Liver (tissue), 9 donors: ENCODE results near the gene TSPAN15. TPM values are rescaled to one million over a fixed set of nuclear protein-coding genes. Genes with fewer than 3 reads are reported as not detected.

Experiments
- DNase-seq: peaks from one replicate; pipeline ENCODE4 v3.0.0-alpha.2; 2017; ENCODE audit warnings: low spot score
- H3K27ac ChIP-seq, 2 donors: one replicate each; pipeline ENCODE4 v1.7.0; 2013; ENCODE audit warnings: inconsistent platforms in 2 of 2, low read length in 2 of 2, control low read depth in 1 of 2, low read depth in 1 of 2, mild to moderate bottlenecking in 1 of 2
- H3K27me3 ChIP-seq, 4 donors: one replicate each; pipeline versions ENCODE4 v1.6.1 to v1.7.0; 2013; ENCODE audit warnings: low read length in 3 of 4, inconsistent platforms in 1 of 4, mild to moderate bottlenecking in 1 of 4, moderate library complexity in 1 of 4; ENCODE audit not compliant: control insufficient read depth in 4 of 4, insufficient read depth in 4 of 4
- H3K36me3 ChIP-seq, 4 donors: one replicate each; pipeline versions ENCODE4 v1.6.1 to v1.7.0; 2013; ENCODE audit warnings: low read length in 3 of 4, mild to moderate bottlenecking in 3 of 4, low read depth in 1 of 4, moderate library complexity in 1 of 4; ENCODE audit not compliant: control insufficient read depth in 4 of 4, insufficient read depth in 3 of 4
- H3K4me1 ChIP-seq, 4 donors: one replicate each; pipeline versions ENCODE4 v1.6.1 to v1.7.0; 2013; ENCODE audit warnings: low read length in 3 of 4, mild to moderate bottlenecking in 3 of 4, moderate library complexity in 1 of 4; ENCODE audit not compliant: control insufficient read depth in 4 of 4, insufficient read depth in 4 of 4
- H3K4me3 ChIP-seq, 3 donors: one replicate each; pipeline versions ENCODE4 v1.6.1 to v1.7.0; 2013; ENCODE audit warnings: low read length in 3 of 3, control low read depth in 1 of 3, low read depth in 1 of 3, mild to moderate bottlenecking in 1 of 3
- H3K9ac ChIP-seq, 2 donors: one replicate each; pipeline ENCODE4 v1.7.0; 2013; ENCODE audit warnings: low read length in 2 of 2, mild to moderate bottlenecking in 2 of 2, moderate library complexity in 2 of 2, control low read depth in 1 of 2, low read depth in 1 of 2
- H3K9me3 ChIP-seq, 4 donors: one replicate each; pipeline versions ENCODE4 v1.6.1 to v1.7.0; 2013; ENCODE audit warnings: low read length in 3 of 4; ENCODE audit not compliant: control insufficient read depth in 4 of 4
- ATF3 ChIP-seq: IDR thresholded peaks from 2 replicates; pipeline ENCODE4 v1.6.1; 2016; ENCODE audit warnings: antibody characterized with exemption
- CTCF ChIP-seq: fragments of 150-350 bp; IDR thresholded peaks from 2 replicates; pipeline ENCODE4 v1.5.1; 2017; ENCODE audit warnings: improper control_type of control experiment, low read depth, low read length; ENCODE audit not compliant: missing input control
- EGR1 ChIP-seq, 2 donors: IDR thresholded peaks; 2 replicates each; pipeline ENCODE4 v1.6.1; 2016 to 2018; ENCODE audit warnings: antibody characterized with exemption in 2 of 2, low read depth in 2 of 2
- FOXA2 ChIP-seq: IDR thresholded peaks from 2 replicates; pipeline ENCODE4 v1.6.1; 2016; ENCODE audit warnings: antibody characterized with exemption
- GABPA ChIP-seq, 2 donors: IDR thresholded peaks in 1 of 2; conservative IDR thresholded peaks in 1 of 2; 2 replicates each; pipeline ENCODE4 v1.6.1; 2016; ENCODE audit warnings: antibody characterized with exemption in 2 of 2, mild to moderate bottlenecking in 1 of 2, moderate library complexity in 1 of 2
- HNF4A ChIP-seq, 2 donors: conservative IDR thresholded peaks; 2 replicates each; pipeline ENCODE4 v1.6.1; 2016; ENCODE audit warnings: antibody characterized with exemption in 2 of 2, mild to moderate bottlenecking in 2 of 2
- HNF4G ChIP-seq: IDR thresholded peaks from 2 replicates; pipeline ENCODE4 v1.6.1; 2016; ENCODE audit warnings: antibody characterized with exemption
- JUND ChIP-seq, 2 donors: IDR thresholded peaks; 2 replicates each; pipeline ENCODE4 v1.6.1; 2016; ENCODE audit warnings: antibody characterized with exemption in 2 of 2
- MAX ChIP-seq: IDR thresholded peaks from 2 replicates; pipeline ENCODE4 v1.6.1; 2016; ENCODE audit warnings: antibody characterized with exemption
- NR2F2 ChIP-seq: IDR thresholded peaks from 2 replicates; pipeline ENCODE4 v1.6.1; 2016; ENCODE audit warnings: antibody characterized with exemption
- RAD21 ChIP-seq, 2 donors: IDR thresholded peaks; 2 replicates each; pipeline ENCODE4 v1.6.1; 2016; ENCODE audit warnings: antibody characterized with exemption in 2 of 2, mild to moderate bottlenecking in 2 of 2
- RXRA ChIP-seq, 2 donors: IDR thresholded peaks; 2 replicates each; pipeline ENCODE4 v1.6.1; 2017 to 2018; ENCODE audit warnings: antibody characterized with exemption in 2 of 2, mild to moderate bottlenecking in 1 of 2
- SP1 ChIP-seq: IDR thresholded peaks from 2 replicates; pipeline ENCODE4 v1.6.1; 2018; ENCODE audit warnings: antibody characterized with exemption, mild to moderate bottlenecking
- TAF1 ChIP-seq: conservative IDR thresholded peaks from 2 replicates; pipeline ENCODE4 v1.6.1; 2016; ENCODE audit warnings: antibody characterized with exemption, mild to moderate bottlenecking
- YY1 ChIP-seq: IDR thresholded peaks from 2 replicates; pipeline ENCODE4 v1.6.1; 2016; ENCODE audit warnings: antibody characterized with exemption, mild to moderate bottlenecking
- ZBTB33 ChIP-seq: IDR thresholded peaks from 2 replicates; pipeline ENCODE4 v1.6.1; 2016; ENCODE audit warnings: antibody characterized with exemption
- WGBS: extraction: QIAGEN DNeasy Blood & Tissue Kit; methylation state at CpG from one replicate; pipeline ENCODE4 v1.1.7; 2013; 5-methylcytosine and 5-hydroxymethylcytosine counted together
- polyA plus RNA-seq, 2 donors: library from polyadenylated mRNA; stranded (reverse) in 1 of 2; unstranded in 1 of 2; fragments of 200-250 nt in 1 of 2; fragments of >200 nt in 1 of 2; fragmentation: Nextera tagmentation in 1 of 2; extraction: Ambion mirVana in 1 of 2; gene quantifications; one replicate each; pipeline versions ENCODE4 v1.2.1 to v1.2.3, GENCODE V29; 2013 to 2015
- total RNA-seq, 2 donors: library from RNA; depleted of rRNA; stranded (reverse); fragments of >200 nt; gene quantifications; one replicate each; pipeline ENCODE4 v1.2.3, GENCODE V29; 2014
- donor health status: healthy.
- donor health status: healthy.
- donor health status: healthy.
- donor health status: healthy.
- donor health status: healthy.

Gene TSPAN15
- total and polyA plus RNA-seq, 4 donors = 2.0 to 4.3 (median 3.3) TPM

- H3K9ac ChIP-seq = no peak overlapping the region
- peak overlapping the region; percentile 65 to 70 for H3K27ac ChIP-seq
- WGBS = 54% methylated on average over 1 of the region's 1 CpG
- TF ChIP-seq RXRA (IDR thresholded peaks at IDR 0.05) = no peak
- no peak for TF ChIP-seq ZBTB33
- TF ChIP-seq FOXA2 = no peak
- TF ChIP-seq HNF4G = no peak
- TF ChIP-seq JUND (IDR thresholded peaks at IDR 0.05) = no peak
- no peak for TF ChIP-seq NR2F2
- no peak for TF ChIP-seq RAD21 (IDR thresholded peaks at IDR 0.05)
- TF ChIP-seq EGR1 (IDR thresholded peaks at IDR 0.05; ENCODE audit: low read depth in 2 of 2) = no peak
- no peak for TF ChIP-seq SP1
- no peak for TF ChIP-seq TAF1
- no peak for TF ChIP-seq CTCF
- TF ChIP-seq ATF3 = no peak
- no peak for TF ChIP-seq HNF4A (conservative IDR thresholded peaks at IDR 0.05)
- TF ChIP-seq MAX = no peak
- no peak for TF ChIP-seq YY1
- no peak overlapping the region for H3K4me3 ChIP-seq
- H3K36me3 ChIP-seq = no peaks in the 10 kb centered on the region
- peaks cover 0 to 7% (median under 1%) of the 10 kb centered on the region in 4 donors for H3K4me1 ChIP-seq
- H3K27me3 ChIP-seq = no peaks in the 10 kb centered on the region
- no peak for DNase-seq
- H3K9me3 ChIP-seq = no peaks in the 10 kb centered on the region
These were observed 28.8 kb downstream of the TSPAN15 start for GRCh38 chr10:69480068-69480412.

- Histone ChIP-seq H3K27me3 (no peaks in the 10 kb centered on the region), H3K27ac (peak overlapping the region; percentile 50 to 65), H3K4me1 (peaks cover 0 to 7% (median under 1%) of the 10 kb centered on the region in 4 donors), H3K9ac (no peak overlapping the region), H3K4me3 (no peak overlapping the region), H3K36me3 (no peaks in the 10 kb centered on the region), H3K9me3 (no peaks in the 10 kb centered on the region)
- TF ChIP-seq YY1 = no peak
- TF ChIP-seq GABPA (IDR thresholded peaks at IDR 0.05 in 1 of 2, conservative IDR thresholded peaks at IDR 0.05 in 1 of 2) = peak in 1 of 2 donors; percentile 26
- TF ChIP-seq SP1 = peak; percentile 17
- TF ChIP-seq FOXA2 = no peak
- TF ChIP-seq HNF4G = no peak
- peak; percentile 78 for TF ChIP-seq NR2F2
- no peak for TF ChIP-seq MAX
- peak in 1 of 2 donors; percentile 28 for TF ChIP-seq RXRA (IDR thresholded peaks at IDR 0.05)
- 72% methylated on average over 6 of the region's 6 CpGs for WGBS
- DNase-seq = no peak
These were observed 30.0 kb downstream of the TSPAN15 start for GRCh38 chr10:69481305-69481704.
